ENCODE data around the gene CRKL.

- TF ChIP-seq CTCF (IDR thresholded peaks at IDR 0.05; ENCODE audit: low read depth, low read length, poor library complexity, severe bottlenecking) (no peak), EZH2phosphoT487 (IDR thresholded peaks at IDR 0.05; ENCODE audit: borderline replicate concordance, low read length) (no peak)
Measured at GRCh38 chr22:20990184-20991180, 73.3 kb downstream of the CRKL start.
